Neural progenitor cell (in vitro differentiated cells): Measurements from ENCODE around the gene TMEM175. TPM values are rescaled to one million over a fixed set of nuclear protein-coding genes. Genes with fewer than 3 reads are reported as not detected.

ENCODE experiments used
- DNase-seq: peaks from one replicate; pipeline ENCODE4 v3.0.0-alpha.2; 2016; ENCODE audit warnings: low spot score
- H2AFZ ChIP-seq: fragments of 200-600 bp; sonication (generic); replicated peaks from 2 replicates; pipeline ENCODE4 v1.6.1; 2016; ENCODE audit warnings: antibody characterized with exemption
- H3F3A ChIP-seq: fragments of 200-600 bp; sonication (generic); 2 replicates; pipeline ENCODE4 v1.6.1; 2016; ENCODE audit warnings: antibody characterized with exemption, low read depth
- H3K27ac ChIP-seq: fragments of 200-600 bp; sonication (generic); 2 replicates; pipeline ENCODE4 v1.5.1; 2016; ENCODE audit warnings: mild to moderate bottlenecking
- H3K27me3 ChIP-seq: fragments of 200-600 bp; sonication (generic); 2 replicates; pipeline ENCODE4 v1.6.1; 2016; ENCODE audit warnings: mild to moderate bottlenecking, moderate library complexity
- H3K36me3 ChIP-seq: fragments of 200-600 bp; sonication (generic); 2 replicates; pipeline ENCODE4 v1.5.1; 2016
- H3K4me1 ChIP-seq: fragments of 200-600 bp; sonication (generic); 2 replicates; pipeline ENCODE4 v1.6.1; 2016; ENCODE audit warnings: mixed run types
- H3K4me2 ChIP-seq: fragments of 200-600 bp; sonication (generic); 2 replicates; pipeline ENCODE4 v1.6.1; 2016
- H3K4me3 ChIP-seq: fragments of 200-600 bp; sonication (generic); 2 replicates; pipeline ENCODE4 v1.5.1; 2016
- H3K79me2 ChIP-seq: fragments of 200-600 bp; sonication (generic); 2 replicates; pipeline ENCODE4 v1.6.1; 2016; ENCODE audit warnings: low read depth
- H3K9ac ChIP-seq: fragments of 200-600 bp; sonication (generic); 2 replicates; pipeline ENCODE4 v1.6.1; 2016
- H3K9me3 ChIP-seq: fragments of 200-600 bp; sonication (generic); 2 replicates; pipeline ENCODE4 v1.5.1; 2016; ENCODE audit warnings: low read depth
- H4K20me1 ChIP-seq: fragments of 200-600 bp; sonication (generic); 2 replicates; pipeline ENCODE4 v1.6.1; 2016; ENCODE audit warnings: low read depth
- H3K27ac Mint-ChIP-seq: 3 replicates; pipeline ENCODE4 v1.8.0; 2021; ENCODE audit warnings: mixed read lengths
- H3K27me3 Mint-ChIP-seq: 2 replicates; pipeline ENCODE4 v1.8.0; 2022; ENCODE audit warnings: low read depth, mild to moderate bottlenecking, inconsistent platforms, moderate library complexity, mixed read lengths; ENCODE audit not compliant: insufficient read depth
- H3K36me3 Mint-ChIP-seq: 3 replicates; pipeline ENCODE4 v1.8.0; 2021; ENCODE audit warnings: mixed read lengths
- H3K4me1 Mint-ChIP-seq: 3 replicates; pipeline ENCODE4 v1.8.0; 2021; ENCODE audit warnings: mixed read lengths
- H3K4me3 Mint-ChIP-seq: 3 replicates; pipeline ENCODE4 v1.8.0; 2021; ENCODE audit warnings: mild to moderate bottlenecking, moderate library complexity, mixed read lengths
- H3K9me3 Mint-ChIP-seq: 3 replicates; pipeline ENCODE4 v1.8.0; 2020; ENCODE audit warnings: mixed read lengths
- EZH2 ChIP-seq: fragments of 200-600 bp; sonication (generic); IDR thresholded peaks from 2 replicates; pipeline ENCODE4 v1.6.1; 2017; ENCODE audit warnings: antibody characterized with exemption, mild to moderate bottlenecking, moderate library complexity
- EZH2phosphoT487 ChIP-seq: fragments of 200-600 bp; sonication (generic); IDR thresholded peaks from 2 replicates; pipeline ENCODE4 v1.6.1; 2017; ENCODE audit warnings: antibody characterized with exemption
- total RNA-seq: library from RNA; depleted of rRNA; stranded (reverse); fragments of >200 nt; gene quantifications from 2 replicates; pipeline ENCODE4 v1.2.3, GENCODE V29; 2015; ENCODE audit warnings: low replicate concordance
- TF ChIP-seq, protein P1 (sequence below): fragments of 200-600 bp; sonication (generic); IDR thresholded peaks from 2 replicates; pipeline ENCODE4 v1.5.1; 2017; ENCODE audit warnings: antibody characterized with exemption, mild to moderate bottlenecking

The TMEM175 gene
- total RNA-seq, 1 donor from 2014 or later, result 4.4 TPM

DNA sequence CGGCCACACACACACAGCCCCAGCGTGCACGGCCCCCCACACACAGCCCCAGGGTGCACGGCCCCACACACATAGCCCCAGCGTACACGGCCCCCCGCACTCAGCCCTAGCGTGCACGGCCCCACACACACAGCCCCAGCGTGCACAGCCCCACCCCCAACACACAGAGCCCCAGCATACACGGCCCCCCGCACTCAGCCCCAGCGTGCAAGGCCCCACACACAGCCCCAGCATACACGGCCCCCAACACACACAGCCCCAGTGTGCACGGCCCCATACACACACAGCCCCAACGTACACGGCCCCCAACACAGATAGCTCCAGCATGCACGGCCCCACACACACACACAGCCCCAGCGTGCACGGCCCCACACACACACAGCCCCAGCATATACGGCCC, 17.7 kb upstream of the TMEM175 start:
- Histone ChIP-seq H3K36me3 (no peaks in the 10 kb centered on the region), H3K79me2 (peaks cover 43% of the 10 kb centered on the region), H3K27ac (no peak overlapping the region), H3K9me3 (no peaks in the 10 kb centered on the region), H3F3A (no peaks in the 10 kb centered on the region), H3K4me2 (no peak overlapping the region), H3K4me3 (no peak overlapping the region), H3K9ac (no peak overlapping the region), H4K20me1 (peaks cover 10% of the 10 kb centered on the region), H3K4me1 (no peaks in the 10 kb centered on the region), H3K27me3 (no peaks in the 10 kb centered on the region), H2AFZ (no peak overlapping the region)
- H3K9me3 Mint-ChIP-seq, result no peaks in the 10 kb centered on the region
- H3K4me1 Mint-ChIP-seq, result peaks cover 9% of the 10 kb centered on the region
- TF ChIP-seq EZH2phosphoT487 (no peak), EZH2 (no peak)
- TF ChIP-seq, protein P1, sequence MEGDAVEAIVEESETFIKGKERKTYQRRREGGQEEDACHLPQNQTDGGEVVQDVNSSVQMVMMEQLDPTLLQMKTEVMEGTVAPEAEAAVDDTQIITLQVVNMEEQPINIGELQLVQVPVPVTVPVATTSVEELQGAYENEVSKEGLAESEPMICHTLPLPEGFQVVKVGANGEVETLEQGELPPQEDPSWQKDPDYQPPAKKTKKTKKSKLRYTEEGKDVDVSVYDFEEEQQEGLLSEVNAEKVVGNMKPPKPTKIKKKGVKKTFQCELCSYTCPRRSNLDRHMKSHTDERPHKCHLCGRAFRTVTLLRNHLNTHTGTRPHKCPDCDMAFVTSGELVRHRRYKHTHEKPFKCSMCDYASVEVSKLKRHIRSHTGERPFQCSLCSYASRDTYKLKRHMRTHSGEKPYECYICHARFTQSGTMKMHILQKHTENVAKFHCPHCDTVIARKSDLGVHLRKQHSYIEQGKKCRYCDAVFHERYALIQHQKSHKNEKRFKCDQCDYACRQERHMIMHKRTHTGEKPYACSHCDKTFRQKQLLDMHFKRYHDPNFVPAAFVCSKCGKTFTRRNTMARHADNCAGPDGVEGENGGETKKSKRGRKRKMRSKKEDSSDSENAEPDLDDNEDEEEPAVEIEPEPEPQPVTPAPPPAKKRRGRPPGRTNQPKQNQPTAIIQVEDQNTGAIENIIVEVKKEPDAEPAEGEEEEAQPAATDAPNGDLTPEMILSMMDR, result no peak
- peaks cover 2% of the 10 kb centered on the region for H3K27me3 Mint-ChIP-seq
- DNase-seq, result no peak
- H3K36me3 Mint-ChIP-seq, result peaks cover 2% of the 10 kb centered on the region
- H3K27ac Mint-ChIP-seq, result no peak overlapping the region
- no peak overlapping the region for H3K4me3 Mint-ChIP-seq

- Mint-ChIP-seq H3K27me3 (peaks cover 2% of the 10 kb centered on the region), H3K36me3 (peaks cover 5% of the 10 kb centered on the region), H3K4me3 (no peak overlapping the region), H3K27ac (peak overlapping the region; percentile 17), H3K9me3 (no peaks in the 10 kb centered on the region), H3K4me1 (peaks cover 9% of the 10 kb centered on the region)
- H3K4me3 ChIP-seq, result no peak overlapping the region
- TF ChIP-seq EZH2, result no peak
- TF ChIP-seq, protein P1, result no peak
- no peak for TF ChIP-seq EZH2phosphoT487
- H3K4me1 ChIP-seq, result no peaks in the 10 kb centered on the region
- no peak overlapping the region for H2AFZ ChIP-seq
- H3K9me3 ChIP-seq, result no peaks in the 10 kb centered on the region
- no peak overlapping the region for H3K9ac ChIP-seq
- no peaks in the 10 kb centered on the region for H3K36me3 ChIP-seq
- no peak for DNase-seq
- H3K27me3 ChIP-seq, result no peaks in the 10 kb centered on the region
- no peaks in the 10 kb centered on the region for H3F3A ChIP-seq
- no peak overlapping the region for H3K27ac ChIP-seq
- peaks cover 10% of the 10 kb centered on the region for H4K20me1 ChIP-seq
- peaks cover 48% of the 10 kb centered on the region for H3K79me2 ChIP-seq
- H3K4me2 ChIP-seq, result no peak overlapping the region
These were observed 17.2 kb upstream of the TMEM175 start for GRCh38 chr4:915041-915474.

GRCh38 chr4:915595-915994, 16.7 kb upstream of the TMEM175 start:
- Histone ChIP-seq H3K9ac (no peak overlapping the region), H3K9me3 (no peaks in the 10 kb centered on the region), H3K27me3 (no peaks in the 10 kb centered on the region), H3K4me1 (no peaks in the 10 kb centered on the region), H3K79me2 (peaks cover 51% of the 10 kb centered on the region), H3K4me3 (no peak overlapping the region), H3F3A (no peaks in the 10 kb centered on the region), H3K4me2 (no peak overlapping the region), H3K36me3 (no peaks in the 10 kb centered on the region), H4K20me1 (peaks cover 10% of the 10 kb centered on the region), H3K27ac (no peak overlapping the region), H2AFZ (no peak overlapping the region)
- no peak overlapping the region for H3K27ac Mint-ChIP-seq
- no peak for TF ChIP-seq EZH2phosphoT487
- TF ChIP-seq, protein P1, result no peak
- no peak for TF ChIP-seq EZH2
- H3K9me3 Mint-ChIP-seq, result no peaks in the 10 kb centered on the region
- H3K36me3 Mint-ChIP-seq, result peaks cover 5% of the 10 kb centered on the region
- no peak overlapping the region for H3K4me3 Mint-ChIP-seq
- H3K27me3 Mint-ChIP-seq, result peaks cover 2% of the 10 kb centered on the region
- no peak for DNase-seq
- H3K4me1 Mint-ChIP-seq, result peaks cover 9% of the 10 kb centered on the region
